ENCODE results near the gene TGFA.

TGFA gene

DNA sequence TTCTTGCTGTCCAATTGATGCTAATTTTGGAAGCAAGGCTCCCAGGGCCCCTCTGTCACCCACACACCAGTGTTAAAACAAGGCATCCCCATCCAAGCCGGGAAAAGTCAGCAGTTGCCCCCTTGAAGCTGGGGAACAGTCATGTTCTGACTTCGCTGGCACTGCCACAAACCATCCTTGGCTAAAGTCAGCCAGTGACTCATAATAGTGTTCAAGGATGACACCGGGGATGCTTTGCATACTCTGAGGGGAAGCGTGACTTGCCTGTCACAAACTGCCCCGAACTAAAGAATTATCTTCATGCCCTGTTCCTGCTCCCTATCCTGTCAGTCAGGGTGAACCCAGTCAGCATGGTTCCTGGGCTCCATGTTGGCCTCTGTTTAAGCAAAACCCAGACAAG lies 37.0 kb downstream of the TGFA start:
- Histone ChIP-seq H4K20me1 (ENCODE audit: control insufficient read depth, insufficient read depth, low read depth, low read length) (no peaks in the 10 kb centered on the region), H3K4me1 (ENCODE audit: control insufficient read depth, low read length) (peaks cover 11% of the 10 kb centered on the region), H3K27me3 (ENCODE audit: control insufficient read depth, low read length) (peaks cover 4% of the 10 kb centered on the region; the same call in 1 of the 2 replicates), H3K9me2 (replicated peaks; ENCODE audit: control insufficient read depth, low read length) (no peaks in the 10 kb centered on the region), H3F3A (ENCODE audit: control insufficient read depth, insufficient read depth) (no peaks in the 10 kb centered on the region), H3K4me2 (ENCODE audit: low read length) (peak overlapping the region; percentile 6; the same call in 1 of the 2 replicates), H3K4me3 (ENCODE audit: low read length) (no peak overlapping the region), H3K27ac (ENCODE audit: low read depth, low read length) (no peak overlapping the region), H3K36me3 (ENCODE audit: control insufficient read depth, low read length) (no peaks in the 10 kb centered on the region), H3K9me3 (ENCODE audit: control insufficient read depth, insufficient read depth, low read length) (no peaks in the 10 kb centered on the region), H3K79me2 (ENCODE audit: control insufficient read depth, low read length) (no peaks in the 10 kb centered on the region)
- TF ChIP-seq, protein P1, sequence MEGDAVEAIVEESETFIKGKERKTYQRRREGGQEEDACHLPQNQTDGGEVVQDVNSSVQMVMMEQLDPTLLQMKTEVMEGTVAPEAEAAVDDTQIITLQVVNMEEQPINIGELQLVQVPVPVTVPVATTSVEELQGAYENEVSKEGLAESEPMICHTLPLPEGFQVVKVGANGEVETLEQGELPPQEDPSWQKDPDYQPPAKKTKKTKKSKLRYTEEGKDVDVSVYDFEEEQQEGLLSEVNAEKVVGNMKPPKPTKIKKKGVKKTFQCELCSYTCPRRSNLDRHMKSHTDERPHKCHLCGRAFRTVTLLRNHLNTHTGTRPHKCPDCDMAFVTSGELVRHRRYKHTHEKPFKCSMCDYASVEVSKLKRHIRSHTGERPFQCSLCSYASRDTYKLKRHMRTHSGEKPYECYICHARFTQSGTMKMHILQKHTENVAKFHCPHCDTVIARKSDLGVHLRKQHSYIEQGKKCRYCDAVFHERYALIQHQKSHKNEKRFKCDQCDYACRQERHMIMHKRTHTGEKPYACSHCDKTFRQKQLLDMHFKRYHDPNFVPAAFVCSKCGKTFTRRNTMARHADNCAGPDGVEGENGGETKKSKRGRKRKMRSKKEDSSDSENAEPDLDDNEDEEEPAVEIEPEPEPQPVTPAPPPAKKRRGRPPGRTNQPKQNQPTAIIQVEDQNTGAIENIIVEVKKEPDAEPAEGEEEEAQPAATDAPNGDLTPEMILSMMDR (IDR thresholded peaks at IDR 0.05; ENCODE audit: low read depth, low read length, poor library complexity, severe bottlenecking), result no peak
- no peak for TF ChIP-seq EZH2phosphoT487 (IDR thresholded peaks at IDR 0.05; ENCODE audit: borderline replicate concordance, low read length)

DNA sequence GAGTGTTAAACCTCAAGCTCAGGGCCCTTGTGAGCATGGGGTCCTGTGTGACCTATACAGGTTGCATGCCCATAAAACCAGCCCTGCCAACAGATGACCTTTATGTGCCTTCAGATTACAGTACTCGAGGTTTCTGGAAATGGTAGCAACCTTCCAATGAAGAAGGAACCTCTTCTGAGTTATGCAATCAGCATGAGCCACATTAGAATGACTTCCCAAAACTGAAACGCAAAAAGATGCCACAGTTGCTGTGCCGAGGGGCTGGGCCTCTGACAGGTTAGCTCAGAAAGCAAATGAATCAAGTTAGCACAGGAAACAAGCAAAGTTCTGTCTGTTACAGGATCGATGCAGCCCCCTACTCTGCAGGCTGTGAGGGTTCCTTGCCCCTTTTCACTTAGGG lies 37.7 kb downstream of the TGFA start:
- no peak overlapping the region for H3K27ac ChIP-seq (ENCODE audit: low read depth, low read length)

DNA sequence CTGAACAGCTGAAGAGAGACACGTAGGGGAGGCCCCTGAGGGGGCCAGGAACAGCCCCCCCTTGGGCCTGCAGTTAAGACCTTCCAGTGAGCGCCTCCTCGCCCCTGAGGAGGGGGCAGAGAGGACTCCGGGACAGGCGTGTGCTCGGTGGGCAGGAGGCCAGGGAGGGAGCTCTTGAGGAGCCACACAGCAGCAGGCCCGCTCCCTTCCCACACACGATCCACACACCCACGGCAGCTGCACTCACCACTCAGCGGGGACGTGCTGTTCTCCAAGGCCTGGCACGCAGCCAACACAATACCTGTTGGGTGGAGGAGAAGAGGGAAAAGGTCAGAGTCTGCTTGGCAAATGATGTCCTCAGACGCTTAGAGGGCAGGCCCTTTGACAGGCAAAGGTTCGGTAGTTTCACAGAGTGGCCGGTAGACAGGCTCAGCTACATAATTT lies 39.0 kb downstream of the TGFA start:
- Histone ChIP-seq H3K9me2 (replicated peaks; ENCODE audit: control insufficient read depth, low read length) (no peaks in the 10 kb centered on the region), H3K4me1 (ENCODE audit: control insufficient read depth, low read length) (peaks cover 11% of the 10 kb centered on the region), H3K79me2 (ENCODE audit: control insufficient read depth, low read length) (no peaks in the 10 kb centered on the region), H4K20me1 (ENCODE audit: control insufficient read depth, insufficient read depth, low read depth, low read length) (no peaks in the 10 kb centered on the region), H3K4me2 (ENCODE audit: low read length) (no peak overlapping the region), H3F3A (ENCODE audit: control insufficient read depth, insufficient read depth) (no peaks in the 10 kb centered on the region), H3K9me3 (ENCODE audit: control insufficient read depth, insufficient read depth, low read length) (no peaks in the 10 kb centered on the region), H3K27me3 (ENCODE audit: control insufficient read depth, low read length) (peaks cover 4% of the 10 kb centered on the region; the same call in 1 of the 2 replicates), H3K36me3 (ENCODE audit: control insufficient read depth, low read length) (no peaks in the 10 kb centered on the region), H3K4me3 (ENCODE audit: low read length) (no peak overlapping the region), H3K27ac (ENCODE audit: low read depth, low read length) (no peak overlapping the region)
- TF ChIP-seq, protein P1 (IDR thresholded peaks at IDR 0.05; ENCODE audit: low read depth, low read length, poor library complexity, severe bottlenecking), result no peak
- TF ChIP-seq EZH2phosphoT487 (IDR thresholded peaks at IDR 0.05; ENCODE audit: borderline replicate concordance, low read length), result no peak

More for the DNA sequence above, 37.7 kb downstream of the TGFA start:
- H3K4me1 ChIP-seq (ENCODE audit: control insufficient read depth, low read length), result peaks cover 11% of the 10 kb centered on the region
- no peaks in the 10 kb centered on the region for H3K36me3 ChIP-seq (ENCODE audit: control insufficient read depth, low read length)
- H3K9me3 ChIP-seq (ENCODE audit: control insufficient read depth, insufficient read depth, low read length), result no peaks in the 10 kb centered on the region
- H3K9me2 ChIP-seq (replicated peaks; ENCODE audit: control insufficient read depth, low read length), result no peaks in the 10 kb centered on the region
- H3K4me3 ChIP-seq (ENCODE audit: low read length), result no peak overlapping the region
- H3K4me2 ChIP-seq (ENCODE audit: low read length), result no peak overlapping the region
- no peaks in the 10 kb centered on the region for H4K20me1 ChIP-seq (ENCODE audit: control insufficient read depth, insufficient read depth, low read depth, low read length)
- peaks cover 4% of the 10 kb centered on the region; the same call in 1 of the 2 replicates for H3K27me3 ChIP-seq (ENCODE audit: control insufficient read depth, low read length)
- no peaks in the 10 kb centered on the region for H3K79me2 ChIP-seq (ENCODE audit: control insufficient read depth, low read length)
- H3F3A ChIP-seq (ENCODE audit: control insufficient read depth, insufficient read depth), result no peaks in the 10 kb centered on the region
- TF ChIP-seq EZH2phosphoT487 (IDR thresholded peaks at IDR 0.05; ENCODE audit: borderline replicate concordance, low read length), result no peak
- TF ChIP-seq, protein P1 (IDR thresholded peaks at IDR 0.05; ENCODE audit: low read depth, low read length, poor library complexity, severe bottlenecking), result no peak
